Left cardiac atrium (tissue), 4 donors: ENCODE measurements around the gene NME7. TPM values are rescaled to one million over a fixed set of nuclear protein-coding genes. Genes with fewer than 3 reads are reported as not detected.

Source experiments
- ATAC-seq, 2 donors: fragments of 200-7000 bp; cut with Tn5 transposase; one replicate each; pipeline ENCODE4 v1.9.1; 2020; ENCODE audit warnings: mild to moderate bottlenecking in 2 of 2, moderate library complexity in 2 of 2
- DNase-seq: peaks from one replicate; pipeline ENCODE4 v3.0.0-alpha.2; 2020
- intact Hi-C, 2 donors: fragments of 100-400 bp; cut with DNase I; formaldehyde crosslinking; loops; one replicate each; pipeline versions ENCODE4 v1.14.1 to v1.15.1; 2022 to 2023
- total RNA-seq, 2 donors: library from RNA; stranded (reverse); fragmentation: NEBNext Ultra II Directional; extraction: Animal tissue kit (Norgen Biotek cat#: 25700); gene quantifications; one replicate each; pipeline ENCODE4 v1.2.1, GENCODE V29; 2021
- donor health status: DM: no; HTN: yes; CAD: no.
- donor health status: DM: no; HTN: yes; CAD: no; lungs with severe emphysema.
- donor health status: DM: yes; HTN: yes; CAD: no.
- donor health status: Dilated cardiomyopathy.

Gene NME7
- total RNA-seq, 2 donors from 2014 or later = 7.7 to 10.3 TPM

- DNase-seq (no peak), ATAC-seq (no peak)
- intact Hi-C loops = no loop called here
These were observed 107.8 kb downstream of the NME7 start for GRCh38 chr1:169259816-169260215.

GRCh38 chr1:169250795-169251194 is 116.8 kb downstream of the NME7 start:
- ATAC-seq (no peak), DNase-seq (no peak)
- intact Hi-C loops = no loop called here

GRCh38 chr1:169250022-169250421 is 117.6 kb downstream of the NME7 start:
- intact Hi-C loops = no loop called here
- ATAC-seq (no peak), DNase-seq (no peak)

GRCh38 chr1:169249611-169250010 is 118.0 kb downstream of the NME7 start:
- intact Hi-C loops = loop anchor here in 1 of 2 donors (10.0 kb wide), 1 partner anchor 45 kb away; no protein-coding TSS in a partner anchor
- DNase-seq = no peak
- ATAC-seq = no peak

GRCh38 chr1:169245706-169246105 is 121.9 kb downstream of the NME7 start:
- intact Hi-C loops = loop anchor here in 1 of 2 donors (10.0 kb wide), 1 partner anchor 49 kb away; no protein-coding TSS in a partner anchor
- ATAC-seq = no peak
- no peak for DNase-seq

- ATAC-seq = peak in 1 of 2 donors; percentile 32
These were observed 127.0 kb downstream of the NME7 start for GRCh38 chr1:169240449-169241232.

GRCh38 chr1:169236880-169237279 is 130.7 kb downstream of the NME7 start:
- no peak for ATAC-seq
- intact Hi-C loops = no loop called here

More at GRCh38 chr1:169240449-169241232, 127.0 kb downstream of the NME7 start:
- intact Hi-C loops = loop anchor here in 1 of 2 donors (10.0 kb wide), 1 partner anchor 54 kb away; no protein-coding TSS in a partner anchor
- DNase-seq = no peak

GRCh38 chr1:169236143-169236542 is 131.5 kb downstream of the NME7 start:
- intact Hi-C loops = no loop called here
- ATAC-seq (peak in 1 of 2 donors; percentile 31), DNase-seq (no peak)

More at GRCh38 chr1:169236880-169237279, 130.7 kb downstream of the NME7 start:
- no peak for DNase-seq

- ATAC-seq = no peak
- DNase-seq = no peak
- intact Hi-C loops = no loop called here
These were observed 132.0 kb downstream of the NME7 start for GRCh38 chr1:169235568-169235967.

- intact Hi-C loops = no loop called here
- no peak for ATAC-seq
- DNase-seq = no peak
These were observed 132.8 kb downstream of the NME7 start for GRCh38 chr1:169234780-169235179.

- ATAC-seq = no peak
- intact Hi-C loops = no loop called here
- DNase-seq = no peak
These were observed 150.0 kb downstream of the NME7 start for GRCh38 chr1:169217636-169218035.

- DNase-seq (no peak), ATAC-seq (no peak)
- intact Hi-C loops = no loop called here
These were observed 153.0 kb downstream of the NME7 start for GRCh38 chr1:169214598-169214997.

- DNase-seq (no peak), ATAC-seq (no peak)
- intact Hi-C loops = no loop called here
These were observed 155.5 kb downstream of the NME7 start for GRCh38 chr1:169212088-169212487.

- ATAC-seq (no peak), DNase-seq (no peak)
- intact Hi-C loops = no loop called here
These were observed 159.6 kb downstream of the NME7 start for GRCh38 chr1:169207797-169208520.

- intact Hi-C loops = no loop called here
- DNase-seq = no peak
- ATAC-seq = no peak
These were observed 163.4 kb downstream of the NME7 start for GRCh38 chr1:169204157-169204556.

GRCh38 chr1:169202791-169203665 is 164.6 kb downstream of the NME7 start:
- DNase-seq (no peak), ATAC-seq (no peak)
- intact Hi-C loops = no loop called here

GRCh38 chr1:169201084-169201619 is 166.4 kb downstream of the NME7 start:
- DNase-seq (no peak), ATAC-seq (no peak)
- intact Hi-C loops = no loop called here

GRCh38 chr1:169200319-169200718 is 167.3 kb downstream of the NME7 start:
- intact Hi-C loops = no loop called here
- DNase-seq (no peak), ATAC-seq (no peak)

GRCh38 chr1:169196581-169196980 is 171.0 kb downstream of the NME7 start:
- ATAC-seq (no peak), DNase-seq (no peak)
- intact Hi-C loops = no loop called here
